Measurements from ENCODE around the gene PURB.
"Not testable (repeated sequence)": the region's sequence is repeated elsewhere in the genome, so short reads cannot be mapped to it uniquely, and the experiment has no call there.

PURB gene

DNA sequence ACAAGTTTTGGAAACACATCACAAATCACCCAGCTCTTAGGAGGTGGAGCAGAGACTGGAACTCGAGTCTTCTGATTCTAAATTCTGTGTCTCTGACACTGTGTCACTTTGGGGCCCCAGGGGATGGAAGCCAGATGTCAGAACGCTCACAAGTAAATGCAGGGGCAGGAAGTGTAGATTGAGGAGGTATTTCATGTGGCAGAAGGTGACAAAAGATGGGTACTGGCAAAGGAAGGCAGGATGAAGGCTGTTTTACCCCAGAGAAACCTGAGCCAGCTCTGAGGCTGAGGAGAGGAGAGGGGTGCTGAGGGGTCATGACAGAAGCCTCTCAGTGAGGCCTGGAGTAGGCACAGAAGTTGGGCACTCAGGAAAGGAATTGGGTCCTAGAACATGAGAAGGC is 6.0 kb upstream of the PURB start:
- no peak for DNase-seq

DNA sequence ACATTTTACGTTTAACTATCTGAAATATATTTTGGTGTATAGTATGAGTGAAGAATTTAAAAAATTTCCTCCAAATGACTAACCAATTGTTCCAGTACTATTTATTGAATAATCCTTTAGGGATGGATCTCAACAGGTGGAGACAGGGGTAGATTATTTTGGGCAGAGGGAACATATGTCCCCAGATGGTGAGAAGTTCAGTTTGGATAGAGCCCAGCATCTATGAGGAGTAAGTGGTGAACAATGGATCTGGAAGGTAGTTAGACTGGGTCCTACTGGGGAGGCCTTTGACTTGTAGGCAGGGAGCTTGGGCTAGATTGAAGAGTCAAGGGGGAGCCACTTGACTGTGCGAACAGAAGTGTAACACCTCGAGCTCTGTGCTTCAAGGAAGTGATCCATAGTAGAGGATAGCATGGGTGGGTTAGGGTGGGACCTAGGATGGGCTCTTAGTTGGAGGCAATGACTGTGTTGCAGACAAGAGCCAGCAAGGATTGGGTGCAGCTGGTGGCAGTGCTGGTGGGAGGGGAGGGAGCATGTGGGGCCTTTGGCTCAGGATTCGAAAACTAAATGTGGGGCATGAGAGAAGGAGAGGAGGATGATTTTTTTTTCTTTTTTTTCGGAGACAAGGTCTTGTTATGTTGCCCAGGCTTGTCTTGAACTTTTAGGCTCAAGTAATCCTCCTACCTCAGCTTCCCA is 3.9 kb upstream of the PURB start:
- no peak for DNase-seq

DNA sequence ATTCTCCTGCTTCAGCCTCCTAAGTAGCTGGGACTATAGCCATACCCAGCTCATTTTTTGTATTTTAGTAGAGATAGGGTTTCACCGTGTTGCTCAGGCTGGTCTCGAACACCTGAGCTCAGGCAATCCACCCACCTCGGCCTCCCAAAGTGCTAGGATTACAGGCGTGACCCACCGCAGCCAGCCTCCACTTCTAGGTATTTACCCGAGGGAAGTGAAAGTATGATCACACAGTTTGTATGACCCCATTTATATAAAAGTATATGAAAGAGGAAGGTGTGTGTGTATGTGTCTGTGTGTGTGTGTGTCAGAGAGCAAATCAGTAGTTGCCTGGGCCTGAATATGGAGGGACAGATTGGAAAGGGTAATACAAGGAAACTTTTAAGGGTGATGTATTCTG is 2.0 kb upstream of the PURB start:
- DNase-seq = no peak

DNA sequence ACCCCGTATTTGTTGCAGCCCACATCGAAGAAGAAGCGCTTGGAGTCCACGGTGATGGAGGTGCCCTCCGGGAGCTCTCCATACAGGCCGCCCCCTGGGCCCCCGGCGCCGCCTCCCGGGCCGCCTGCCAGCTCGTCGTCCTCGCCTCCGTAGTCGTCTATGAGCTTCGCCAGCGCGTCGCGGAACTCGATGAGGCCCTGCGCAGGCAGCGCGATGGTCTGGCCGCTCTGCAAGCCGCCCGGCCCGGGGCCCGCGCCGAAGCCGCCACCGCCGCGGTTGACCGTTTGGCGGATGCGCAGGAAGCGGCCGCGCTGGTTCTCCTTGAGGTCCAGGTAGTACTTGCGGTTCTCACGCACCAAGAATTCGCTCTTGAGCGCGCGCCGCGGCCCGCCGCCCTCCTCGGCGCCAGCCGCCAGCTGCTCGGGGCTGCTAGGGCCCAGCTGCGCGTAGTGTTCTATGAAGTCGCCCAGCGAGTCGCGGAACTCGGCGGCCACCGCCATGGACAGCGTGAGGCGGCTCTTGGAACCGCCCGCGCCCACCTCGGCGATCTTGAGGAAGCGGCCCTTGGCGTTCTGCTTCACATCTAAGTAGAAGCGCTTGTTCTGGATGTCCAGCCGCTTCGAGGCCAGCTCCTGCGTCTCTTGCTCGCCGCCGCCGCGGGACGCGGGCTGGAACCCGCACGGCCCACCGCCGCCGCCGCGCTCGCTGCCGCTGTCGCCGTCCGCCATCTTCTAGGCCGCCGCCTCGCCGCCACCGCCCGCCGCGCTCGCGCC is 523 bp downstream of the PURB start:
- DNase-seq = no peak

DNA sequence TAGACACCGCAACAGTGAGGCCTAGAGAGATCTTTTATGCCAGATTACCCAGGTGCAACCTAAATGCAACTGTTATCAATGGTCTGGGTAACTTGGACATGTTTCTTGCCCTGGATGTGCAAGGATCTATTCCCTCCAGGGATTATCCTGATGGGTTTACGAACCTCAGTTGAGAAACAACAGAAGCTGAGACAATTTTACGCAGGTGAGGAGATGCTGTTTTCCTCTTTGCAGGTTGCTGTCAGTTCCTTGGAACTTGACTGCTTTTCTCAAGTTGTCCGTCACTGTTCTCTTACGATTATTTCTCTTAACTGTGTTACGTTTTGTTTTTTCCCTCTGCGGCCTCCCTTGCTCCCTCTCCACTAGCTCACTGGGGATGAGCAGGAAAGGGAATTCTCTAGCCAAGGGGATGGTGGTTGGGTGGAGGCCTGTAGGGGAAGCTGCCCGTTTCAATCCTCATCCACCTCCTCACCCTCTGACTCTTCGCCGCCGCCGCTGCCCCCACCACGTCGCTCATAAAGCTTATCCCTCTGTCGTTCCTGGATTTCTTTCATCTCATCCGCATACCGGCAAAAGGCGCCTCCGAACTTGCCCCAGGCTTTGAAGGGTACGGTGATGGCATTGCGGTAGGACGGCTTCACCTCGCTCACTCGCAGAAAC is 1.2 kb downstream of the PURB start:
- no peak for DNase-seq

DNA sequence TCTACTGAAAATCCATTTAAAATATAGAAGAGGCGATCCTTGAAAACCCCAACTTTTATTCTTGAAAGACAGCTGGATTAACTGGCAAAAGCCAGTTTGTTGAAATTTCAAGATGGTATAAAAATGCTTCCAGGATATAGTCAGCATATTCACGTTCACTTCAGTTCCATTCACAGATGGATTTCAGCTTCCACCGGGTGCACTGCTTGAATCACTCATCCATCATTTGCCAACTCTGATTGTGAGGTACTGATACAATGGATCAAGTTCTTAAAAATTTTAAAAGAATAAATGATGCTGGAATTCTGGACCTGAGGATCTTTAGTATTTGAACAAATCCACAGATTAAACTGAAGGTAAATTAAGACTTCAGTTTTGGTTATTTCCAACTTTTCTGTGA is 2.4 kb downstream of the PURB start:
- no peak for DNase-seq

DNA sequence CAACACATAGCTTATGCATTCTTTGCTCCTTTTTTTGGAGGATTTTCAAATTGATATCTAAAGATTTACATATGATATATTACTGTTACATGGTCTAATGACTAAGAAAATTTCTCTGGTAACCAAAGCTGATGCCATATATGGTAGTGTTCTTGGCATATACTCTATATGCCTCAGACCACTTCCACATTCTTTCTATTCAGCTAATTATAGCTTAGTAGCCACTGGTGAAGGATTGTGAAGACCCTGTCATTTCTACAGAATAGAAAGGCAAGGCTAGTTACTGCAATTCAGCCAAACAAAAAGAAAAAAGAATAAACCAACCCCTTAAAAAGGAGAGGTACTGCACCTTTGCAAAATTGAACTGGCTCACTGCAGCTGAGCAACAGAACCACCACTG is 3.7 kb downstream of the PURB start:
- no peak for DNase-seq

DNA sequence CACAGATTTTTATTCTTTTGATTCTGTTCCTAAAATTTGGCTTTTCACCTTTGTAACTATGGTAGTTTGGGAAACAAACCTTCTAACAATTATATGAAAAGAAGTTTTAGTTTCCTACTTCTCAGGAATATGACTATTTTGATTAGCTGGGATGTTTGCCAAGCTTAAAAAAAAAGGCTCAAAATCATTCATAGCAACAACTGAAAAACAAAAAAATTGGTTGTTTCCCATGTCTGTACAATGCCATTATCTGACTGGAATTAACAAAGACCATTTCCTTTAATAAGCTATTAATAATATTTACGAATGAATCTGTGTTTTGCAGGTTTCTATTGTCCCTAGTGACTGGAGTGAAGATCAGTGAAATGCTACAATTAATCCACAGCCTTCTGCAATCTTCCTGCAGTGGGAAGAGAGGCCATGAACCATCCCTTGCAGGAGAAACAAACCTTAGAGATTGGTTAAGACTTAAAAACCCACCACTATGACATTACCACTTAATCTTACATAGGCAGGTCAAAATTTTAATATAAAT is 4.2 kb downstream of the PURB start:
- no peak for DNase-seq

DNA sequence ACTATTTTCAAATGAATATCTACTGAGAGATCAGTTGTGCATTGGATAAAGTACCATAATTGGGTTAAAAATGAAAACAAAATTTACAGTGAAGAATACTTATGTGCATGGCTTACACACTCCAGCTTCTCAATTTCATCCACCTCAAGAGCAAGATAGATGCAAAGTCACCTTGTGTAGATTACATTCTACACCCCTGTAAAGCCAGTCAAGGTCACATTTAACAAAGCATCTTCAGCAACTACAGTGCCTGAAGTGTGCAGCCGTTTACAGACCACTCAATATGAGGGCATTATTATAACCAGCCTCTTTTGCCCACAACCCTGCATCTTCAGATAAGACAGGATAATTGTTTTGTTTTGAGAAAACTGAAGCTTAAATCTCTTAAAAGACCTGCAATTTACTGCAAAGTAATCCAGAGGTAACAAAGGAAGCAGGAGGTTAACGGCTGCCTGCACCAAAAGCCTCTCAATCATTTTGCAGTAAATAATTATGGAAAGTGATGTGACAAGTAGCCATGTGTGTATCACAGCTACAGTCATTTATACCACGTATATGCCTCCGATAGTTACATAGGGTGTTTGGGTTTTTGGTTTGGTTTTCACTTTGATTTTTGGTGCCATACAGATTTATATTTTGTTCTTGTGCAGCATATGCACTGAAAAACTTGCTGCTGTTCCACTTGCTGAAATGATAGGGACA is 4.9 kb downstream of the PURB start:
- no peak for DNase-seq

DNA sequence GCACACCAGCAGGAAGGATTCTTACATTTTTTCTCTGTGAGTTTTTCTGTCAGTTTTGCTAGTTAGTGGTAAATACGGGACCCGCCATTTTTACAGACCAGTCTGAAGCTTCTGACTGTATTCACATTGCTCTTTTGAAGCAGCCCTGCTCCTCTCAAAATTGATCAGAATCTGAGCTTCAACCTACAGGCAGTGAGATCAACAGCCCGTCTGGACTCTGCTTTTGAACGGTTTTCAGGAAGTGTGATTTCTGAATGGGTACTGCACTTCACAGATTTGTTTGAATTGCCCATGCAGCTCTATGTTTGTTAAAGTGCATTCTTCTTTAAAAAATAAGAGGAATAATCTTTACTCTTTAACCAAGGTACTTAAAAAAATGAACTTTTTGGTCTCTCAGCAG is 8.9 kb downstream of the PURB start:
- DNase-seq = no peak

DNA sequence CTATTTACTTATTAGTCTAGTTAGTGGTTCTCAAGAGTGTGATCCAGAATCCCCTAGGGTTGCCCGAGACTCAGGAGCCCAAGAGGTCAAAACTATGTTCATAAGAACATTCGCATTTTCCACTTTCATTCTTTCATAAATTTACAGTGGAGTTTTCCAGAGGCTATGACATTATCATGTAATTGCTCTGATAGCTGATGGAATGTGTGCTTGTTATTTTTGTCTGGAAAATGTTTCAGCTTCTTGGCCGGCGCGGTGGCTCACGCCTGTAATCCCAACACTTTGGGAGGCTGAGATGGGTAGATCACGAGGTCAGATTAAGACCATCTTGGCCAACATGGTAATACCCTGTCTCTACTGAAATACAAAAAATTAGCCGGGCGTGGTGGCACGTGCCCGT is 10.1 kb downstream of the PURB start:
- DNase-seq = no peak

DNA sequence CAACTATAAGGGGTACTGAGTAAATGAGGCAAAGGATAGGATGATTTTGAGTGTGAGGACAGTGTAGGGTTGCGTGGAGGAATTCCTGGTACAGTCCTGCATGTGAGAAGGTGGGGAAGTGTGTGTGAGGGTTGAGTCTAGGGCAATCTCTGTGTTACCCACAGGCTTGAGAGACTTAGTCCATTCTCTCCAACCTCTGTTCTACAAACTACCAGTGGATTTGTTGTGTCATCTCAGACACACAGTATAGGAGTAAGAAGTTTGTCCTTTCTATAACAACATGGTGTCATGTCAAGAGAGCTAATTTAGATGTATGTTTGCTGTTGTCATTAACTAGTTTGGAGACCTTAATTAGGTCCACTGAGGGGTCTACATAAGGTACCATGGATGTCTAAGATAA is 12.5 kb downstream of the PURB start:
- DNase-seq = no peak

DNA sequence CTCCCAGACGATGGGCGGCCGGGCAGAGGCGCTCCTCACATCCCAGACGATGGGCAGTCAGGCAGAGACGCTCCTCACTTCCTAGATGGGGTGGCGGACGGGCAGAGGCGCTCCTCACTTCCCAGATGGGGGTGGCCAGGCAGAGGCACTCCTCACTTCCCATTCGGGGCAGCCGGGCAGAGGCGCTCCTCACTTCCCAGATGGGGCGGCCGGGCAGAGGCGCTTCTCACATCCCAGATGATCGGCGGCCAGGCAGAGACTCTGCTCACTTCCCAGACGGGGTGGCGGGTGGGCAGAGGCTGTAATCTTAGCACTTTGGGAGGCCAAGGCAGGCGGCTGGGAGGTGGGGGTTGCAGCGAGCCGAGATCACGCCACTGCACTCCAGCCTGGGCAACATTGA is 13.4 kb downstream of the PURB start:
- DNase-seq = not testable (repeated sequence)

DNA sequence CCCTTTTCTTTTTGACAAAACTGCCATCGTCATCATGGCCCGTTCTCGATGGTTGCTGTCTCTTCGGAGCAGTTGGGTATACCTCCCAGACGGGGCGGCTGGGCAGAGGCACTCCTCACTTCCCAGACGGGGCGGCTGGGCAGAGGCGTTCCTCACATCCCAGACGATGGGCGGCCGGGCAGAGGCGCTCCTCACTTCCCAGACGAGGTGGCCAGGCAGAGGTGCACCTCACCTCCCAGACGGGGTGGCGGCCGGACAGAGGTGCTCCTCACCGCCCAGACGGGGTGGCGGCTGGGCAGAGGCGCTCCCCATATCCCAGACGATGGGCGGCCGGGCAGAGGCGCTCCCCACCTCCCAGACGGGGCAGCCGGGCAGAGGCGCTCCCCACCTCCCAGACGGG is 14.6 kb downstream of the PURB start:
- not testable (repeated sequence) for DNase-seq

DNA sequence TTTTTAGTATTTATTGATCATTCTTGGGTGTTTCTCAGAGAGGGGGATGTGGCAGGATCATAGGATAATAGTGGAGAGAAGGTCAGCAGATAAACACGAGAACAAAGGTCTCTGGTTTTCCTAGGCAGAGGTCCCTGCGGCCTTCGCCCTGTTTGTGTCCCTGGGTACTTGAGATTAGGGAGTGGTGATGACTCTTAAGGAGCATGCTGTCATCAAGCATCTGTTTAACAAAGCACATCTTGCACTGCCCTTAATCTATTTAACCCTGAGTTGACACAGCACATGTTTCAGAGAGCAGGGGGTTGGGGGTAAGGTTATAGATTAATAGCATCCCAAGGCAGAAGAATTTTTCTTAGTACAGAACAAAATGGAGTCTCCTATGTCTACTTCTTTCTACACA is 15.0 kb downstream of the PURB start:
- DNase-seq = not testable (repeated sequence)

DNA sequence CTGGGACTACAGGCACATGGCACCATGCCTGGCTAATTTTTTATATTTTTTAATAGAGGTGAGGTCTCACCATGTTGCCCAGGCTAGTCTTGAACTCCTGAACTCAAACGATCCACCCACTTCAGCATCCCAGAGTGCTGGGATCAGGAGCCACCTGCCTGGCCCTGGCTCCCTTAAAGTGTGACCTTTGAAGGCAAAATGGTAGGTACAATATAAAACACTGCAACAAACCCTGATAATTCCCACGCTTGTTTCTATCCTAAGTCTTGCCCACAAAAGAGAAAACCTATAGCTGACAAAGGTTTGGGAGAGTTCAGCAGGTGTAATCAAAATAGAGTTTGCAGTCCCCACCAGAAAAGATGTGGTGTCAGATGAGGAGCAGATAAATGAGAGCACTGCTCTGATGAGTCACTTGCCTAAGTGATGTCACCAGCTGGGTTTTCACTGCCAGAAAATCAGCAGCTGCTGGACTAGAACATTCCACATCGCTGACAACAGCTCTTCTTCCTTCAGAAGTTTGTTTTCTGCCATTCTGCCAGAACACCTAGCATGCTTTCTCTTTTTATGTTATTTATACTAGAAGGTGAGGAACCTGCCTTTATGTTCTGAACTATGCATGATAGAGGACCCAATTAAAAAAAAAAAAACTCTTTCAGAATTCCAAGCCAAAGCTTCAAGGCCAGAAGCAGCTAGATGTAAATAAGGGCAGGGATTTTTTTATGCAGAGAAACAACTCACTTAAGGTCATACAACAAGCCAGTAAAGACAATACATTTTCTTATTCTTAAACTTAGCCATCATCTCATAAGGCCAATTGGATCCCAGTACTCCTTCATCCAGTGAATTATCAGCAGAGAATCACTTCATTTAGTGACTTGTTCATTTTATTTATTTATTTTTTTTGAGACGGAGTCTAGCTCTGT is 18.0 kb downstream of the PURB start:
- DNase-seq = no peak

DNA sequence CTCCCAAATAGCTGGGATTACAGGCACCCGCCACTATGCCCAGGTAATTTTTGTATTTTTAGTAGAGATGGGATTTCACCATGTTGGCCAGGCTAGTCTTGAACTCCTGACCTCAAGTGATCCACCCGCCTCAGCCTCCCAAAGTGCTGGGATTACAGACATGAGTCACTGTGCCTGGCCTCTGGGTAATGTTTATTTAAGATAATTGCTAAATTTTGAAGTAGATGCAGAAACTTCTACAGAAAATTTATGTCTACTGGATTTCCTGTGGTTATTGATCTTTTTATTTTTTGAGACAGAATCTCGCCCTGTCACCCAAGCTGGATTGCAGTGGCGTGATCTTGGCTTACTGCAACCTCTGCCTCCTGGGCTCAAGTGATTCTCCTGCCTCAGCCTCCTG is 23.4 kb downstream of the PURB start:
- DNase-seq = not testable (repeated sequence)

DNA sequence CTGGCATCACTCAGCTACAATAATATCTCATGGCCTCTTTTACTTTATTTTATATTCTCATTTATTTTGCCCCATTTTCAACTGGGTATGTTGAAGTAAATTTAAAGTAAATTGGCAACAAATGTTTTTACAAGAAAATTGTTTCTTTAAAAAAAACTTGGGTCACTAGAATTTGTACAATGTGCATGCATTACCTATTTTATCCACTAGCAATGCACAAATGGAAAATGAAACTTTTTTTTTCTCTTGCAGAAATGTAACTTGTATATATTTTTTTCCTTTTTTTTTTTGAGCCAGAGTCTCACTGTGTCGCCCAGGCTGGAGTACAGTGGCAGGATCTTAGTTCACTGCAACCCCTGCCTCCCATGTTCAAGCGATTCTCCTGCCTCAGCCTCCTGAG is 27.2 kb downstream of the PURB start:
- no peak for DNase-seq

DNA sequence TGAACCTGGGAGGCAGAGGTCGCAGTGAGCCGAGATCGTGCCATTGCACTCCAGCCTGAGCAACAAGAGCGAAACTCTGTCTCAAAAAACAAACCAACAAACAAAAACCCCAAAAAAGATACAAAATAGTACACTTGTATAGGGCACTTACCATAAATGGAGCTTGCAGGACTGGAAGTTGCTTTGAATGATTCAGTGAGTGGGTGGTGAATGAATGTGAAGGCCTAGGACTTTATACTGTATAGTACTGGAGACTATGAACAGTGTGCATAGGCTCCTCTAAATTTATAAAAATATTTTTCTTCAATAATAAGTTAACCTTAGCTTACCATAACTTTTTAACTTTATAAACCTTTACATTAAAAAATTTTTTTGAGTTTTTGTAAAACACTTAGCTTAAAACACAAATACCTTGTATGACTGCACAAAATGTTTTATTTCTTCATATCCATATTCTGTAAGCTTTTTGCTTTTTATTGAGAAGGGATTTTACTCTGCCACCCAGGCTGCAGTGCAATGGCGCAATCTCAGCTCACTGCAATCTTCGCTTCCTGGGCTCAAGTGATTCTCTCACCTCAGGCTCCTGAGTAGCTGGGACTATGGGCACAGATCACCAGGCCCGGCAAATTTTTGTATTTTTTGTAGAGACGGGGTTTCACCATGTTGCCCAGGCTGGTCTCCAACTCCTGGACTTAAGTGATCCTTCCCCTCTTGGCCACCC is 30.5 kb downstream of the PURB start:
- no peak for DNase-seq

DNA sequence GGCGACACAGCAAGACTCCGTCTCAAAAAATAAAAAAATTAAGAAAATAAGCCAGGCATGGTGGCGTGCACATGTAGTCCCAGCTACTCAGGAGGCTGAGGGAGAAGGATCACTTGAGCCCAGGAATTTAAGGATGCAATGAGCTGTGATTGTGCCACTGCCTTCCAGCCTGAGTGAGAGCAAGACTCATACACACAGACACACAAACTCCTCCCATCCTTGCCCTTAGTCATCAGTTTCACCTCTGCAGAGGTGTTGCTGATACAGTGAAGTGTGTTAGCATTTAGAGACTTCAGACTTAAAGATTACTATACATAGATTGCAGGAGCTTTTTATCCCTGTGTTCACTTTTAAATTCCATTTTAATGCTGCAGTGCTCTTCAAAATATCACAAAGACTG is 31.9 kb downstream of the PURB start:
- no peak for DNase-seq

DNA sequence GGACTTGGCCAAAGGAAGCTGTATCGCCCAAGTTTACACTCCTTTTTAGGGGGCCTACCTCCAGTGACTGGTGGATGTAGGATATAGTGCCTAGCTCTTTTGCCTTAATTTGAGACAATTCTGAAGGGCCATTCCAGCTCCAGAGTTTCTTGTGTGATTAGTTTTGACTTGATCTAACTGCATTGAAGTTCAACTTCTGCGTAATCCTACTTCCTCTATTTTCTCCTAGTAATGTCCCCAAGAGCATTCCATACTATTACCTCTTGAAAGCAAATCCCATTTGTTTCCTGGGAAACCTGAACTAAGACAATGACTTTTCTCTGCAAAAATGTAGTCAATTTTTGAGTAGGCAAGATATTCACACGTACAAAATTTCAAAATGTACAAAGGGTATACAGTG is 32.7 kb downstream of the PURB start:
- no peak for DNase-seq
